HG02981 (cell line): ENCODE data around the gene TGFB1.
"Not testable (repeated sequence)": the region's sequence is repeated elsewhere in the genome, so short reads cannot be mapped to it uniquely, and the experiment has no call there.

Source experiments
- ATAC-seq: cut with Tn5 transposase; IDR thresholded peaks from one replicate; pipeline ENCODE4 v1.9.1; 2021; ENCODE audit warnings: mild to moderate bottlenecking, moderate library complexity; ENCODE audit not compliant: unreplicated experiment

The TGFB1 gene

DNA sequence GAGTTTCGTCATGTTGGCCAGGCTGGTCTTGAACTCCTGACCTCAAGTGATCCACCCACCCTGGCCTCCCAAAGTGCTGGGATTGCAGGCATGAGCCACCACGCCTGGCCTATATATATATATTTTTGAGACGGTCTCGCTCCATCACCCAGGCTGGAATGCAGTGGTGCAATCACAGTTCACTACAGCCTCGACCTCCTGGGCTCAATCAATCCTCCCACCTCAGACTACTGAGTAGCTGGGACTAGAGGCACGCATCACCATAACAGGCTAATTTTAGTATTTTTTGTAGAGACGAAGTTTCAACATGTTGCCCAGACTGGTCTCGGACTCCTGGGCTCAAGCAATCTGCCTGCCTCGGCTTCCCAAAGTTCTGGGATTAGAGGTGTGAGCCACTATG lies 6.8 kb downstream of the TGFB1 start:
- not testable (repeated sequence) for ATAC-seq

DNA sequence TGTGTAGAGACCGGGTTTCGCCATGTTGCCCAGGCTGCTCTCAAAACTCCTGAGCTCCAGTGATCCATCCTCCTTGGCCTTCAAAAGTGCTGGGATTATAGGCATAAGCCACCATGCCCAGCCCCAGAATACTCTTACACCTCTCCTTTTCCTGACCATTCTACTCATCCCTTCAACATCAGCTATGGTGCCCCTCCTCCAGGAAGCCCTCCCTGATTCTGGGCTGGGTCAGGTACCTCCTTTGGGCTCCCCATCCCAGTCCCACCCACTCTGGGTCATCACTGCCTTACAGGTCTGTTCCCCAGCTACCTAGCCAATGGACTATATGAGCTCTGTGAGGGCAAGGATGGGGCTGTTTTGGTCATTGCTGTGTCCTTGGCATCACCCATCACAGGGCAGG lies 9.6 kb downstream of the TGFB1 start:
- no peak for ATAC-seq

DNA sequence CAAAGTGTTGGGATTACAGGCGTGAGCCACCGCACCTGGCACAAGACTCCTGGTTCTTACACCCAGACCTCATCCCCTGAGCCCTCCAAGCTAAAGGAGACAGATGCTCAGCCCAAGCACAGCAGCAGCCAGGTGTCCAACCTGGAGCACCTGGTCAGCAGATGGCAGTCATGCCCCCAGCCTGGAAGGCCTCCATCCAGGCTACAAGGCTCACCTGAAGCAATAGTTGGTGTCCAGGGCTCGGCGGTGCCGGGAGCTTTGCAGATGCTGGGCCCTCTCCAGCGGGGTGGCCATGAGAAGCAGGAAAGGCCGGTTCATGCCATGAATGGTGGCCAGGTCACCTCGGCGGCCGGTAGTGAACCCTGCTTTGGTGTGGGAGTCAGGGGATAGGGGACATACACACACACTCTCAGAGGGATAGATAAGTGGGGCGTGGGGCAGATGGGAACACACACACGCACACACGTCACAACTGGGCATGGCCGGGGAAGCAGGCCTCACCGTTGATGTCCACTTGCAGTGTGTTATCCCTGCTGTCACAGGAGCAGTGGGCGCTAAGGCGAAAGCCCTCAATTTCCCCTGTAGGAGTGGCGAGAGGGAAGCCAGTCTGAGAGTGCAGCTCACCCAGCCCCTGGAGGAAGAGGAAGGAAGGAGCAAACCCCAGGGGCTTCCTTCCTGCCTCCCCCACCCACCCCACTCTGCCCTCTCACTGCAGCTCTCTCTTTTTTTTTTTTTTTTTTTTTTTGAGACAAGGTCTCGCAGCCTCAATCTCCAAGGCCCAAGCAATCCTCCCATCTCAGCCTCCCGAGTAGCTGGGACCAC lies 11.8 kb downstream of the TGFB1 start:
- ATAC-seq: no peak

DNA sequence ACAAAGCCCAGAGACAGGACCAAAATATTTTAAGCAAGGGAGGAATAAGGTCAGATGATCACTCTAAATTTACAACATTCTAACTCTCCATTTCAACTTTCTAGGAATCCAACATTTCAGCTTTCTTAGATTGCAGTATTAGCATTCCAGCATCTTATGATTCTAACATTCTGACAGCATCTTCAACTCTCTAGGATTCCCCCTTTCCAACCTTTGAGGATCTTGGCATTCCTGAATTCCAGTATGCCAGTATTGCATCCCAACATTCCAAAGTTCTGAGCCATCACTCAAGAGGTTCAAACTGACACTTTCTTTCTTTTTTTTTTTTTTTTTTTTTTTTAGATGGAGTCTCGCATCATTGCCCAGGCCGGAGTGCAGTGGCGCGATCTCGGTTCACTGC lies 13.8 kb downstream of the TGFB1 start:
- ATAC-seq: no peak

DNA sequence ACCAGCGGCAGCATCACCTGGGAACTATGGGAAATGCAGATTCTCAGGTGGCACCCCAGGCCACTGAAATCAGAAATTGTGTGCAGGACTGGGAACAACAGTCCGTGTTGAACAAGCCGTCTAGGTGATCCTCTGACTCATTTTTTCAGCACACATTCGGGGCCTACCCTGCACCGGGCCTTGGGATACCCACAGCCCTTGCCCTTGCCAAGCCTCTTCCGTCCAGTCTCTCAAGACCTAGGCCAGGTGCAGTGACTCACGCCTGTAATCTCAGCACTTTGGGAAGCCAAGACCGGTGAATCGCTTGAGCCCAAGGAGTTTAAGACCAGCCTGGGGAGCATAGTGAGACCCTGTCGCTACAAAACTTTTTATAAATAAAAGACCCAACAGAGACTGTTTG lies 18.3 kb downstream of the TGFB1 start:
- no peak for ATAC-seq

DNA sequence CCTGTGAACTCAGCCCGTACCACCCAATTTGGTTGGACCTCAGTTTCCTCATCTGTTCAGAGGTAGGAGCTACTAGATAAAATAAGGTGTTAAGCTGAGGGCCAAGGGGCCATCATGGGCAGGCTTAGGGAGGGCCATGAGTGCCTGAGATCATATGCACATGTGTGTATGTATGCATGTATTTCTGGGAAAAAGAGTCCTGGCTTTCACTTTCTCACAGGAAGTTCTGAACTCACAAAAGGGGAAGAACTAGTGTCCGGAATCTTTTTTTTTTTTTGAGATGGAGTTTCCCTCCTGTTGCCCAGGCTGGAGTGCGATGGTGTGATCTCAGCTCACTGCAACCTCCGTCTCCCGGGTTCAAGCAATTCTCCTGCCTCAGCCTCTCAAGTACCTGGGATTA lies 18.9 kb downstream of the TGFB1 start:
- no peak for ATAC-seq

DNA sequence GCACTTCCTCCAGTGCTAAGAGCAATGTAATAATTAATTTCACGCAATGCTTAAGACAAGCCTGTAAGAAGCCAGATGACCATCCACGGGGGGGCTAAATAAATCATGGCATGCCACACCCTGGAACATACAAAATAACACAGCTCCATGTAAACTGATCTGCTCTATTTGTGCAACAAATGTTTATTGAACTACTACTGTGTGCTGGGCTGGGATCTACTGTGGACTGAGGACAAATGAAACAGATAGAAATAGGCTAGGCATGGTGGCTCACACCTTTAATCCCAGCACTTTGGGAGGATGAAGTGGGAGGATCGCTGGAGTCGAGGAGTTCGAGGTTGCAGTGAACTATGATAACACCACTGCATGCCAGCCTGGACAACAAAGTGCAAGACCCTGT lies 21.3 kb downstream of the TGFB1 start:
- no peak for ATAC-seq

DNA sequence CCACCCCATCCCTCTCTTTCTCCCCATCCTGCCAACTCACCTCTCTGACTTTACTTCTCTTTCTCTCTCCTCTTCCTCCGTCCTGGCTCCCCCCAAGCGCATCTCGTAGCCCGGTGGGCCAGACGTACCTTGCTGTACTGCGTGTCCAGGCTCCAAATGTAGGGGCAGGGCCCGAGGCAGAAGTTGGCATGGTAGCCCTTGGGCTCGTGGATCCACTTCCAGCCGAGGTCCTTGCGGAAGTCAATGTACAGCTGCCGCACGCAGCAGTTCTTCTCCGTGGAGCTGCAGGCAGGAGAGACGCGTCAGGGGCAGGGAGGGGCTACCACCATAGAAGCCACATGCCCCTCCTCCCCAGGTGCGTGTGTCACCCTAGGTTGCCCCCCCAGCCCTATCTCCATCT lies 21.7 kb downstream of the TGFB1 start:
- ATAC-seq: no peak

DNA sequence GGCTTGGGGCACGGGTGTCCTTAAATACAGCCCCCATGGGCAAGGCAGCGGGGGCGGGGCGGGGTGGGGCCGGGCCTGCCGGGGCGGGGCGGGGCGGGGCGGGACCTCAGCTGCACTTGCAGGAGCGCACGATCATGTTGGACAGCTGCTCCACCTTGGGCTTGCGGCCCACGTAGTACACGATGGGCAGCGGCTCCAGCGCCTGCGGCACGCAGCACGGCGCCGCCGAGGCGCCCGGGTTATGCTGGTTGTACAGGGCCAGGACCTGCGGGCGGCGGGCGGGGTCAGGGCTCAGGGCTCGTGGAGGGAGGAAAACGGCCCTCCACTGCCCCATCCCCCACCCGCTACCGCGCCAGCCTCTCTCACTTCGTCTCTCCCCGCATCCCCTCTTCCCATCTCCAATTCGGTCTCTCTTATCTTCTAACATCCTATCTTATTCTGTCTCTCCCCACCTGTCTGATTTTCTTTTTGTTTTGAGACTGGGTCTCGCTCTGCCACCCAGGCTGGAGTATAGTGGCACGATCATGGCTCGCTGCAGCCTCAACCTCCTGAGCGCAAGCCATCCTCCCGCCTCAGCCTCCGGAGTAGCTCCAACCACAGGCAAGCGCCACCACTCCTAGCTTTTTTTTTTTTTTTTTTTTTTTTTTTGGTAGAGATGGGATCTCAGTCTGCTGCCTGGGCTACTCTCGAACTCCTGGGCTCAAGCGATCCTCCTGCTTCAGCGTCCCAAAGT lies 22.6 kb downstream of the TGFB1 start:
- no peak for ATAC-seq

DNA sequence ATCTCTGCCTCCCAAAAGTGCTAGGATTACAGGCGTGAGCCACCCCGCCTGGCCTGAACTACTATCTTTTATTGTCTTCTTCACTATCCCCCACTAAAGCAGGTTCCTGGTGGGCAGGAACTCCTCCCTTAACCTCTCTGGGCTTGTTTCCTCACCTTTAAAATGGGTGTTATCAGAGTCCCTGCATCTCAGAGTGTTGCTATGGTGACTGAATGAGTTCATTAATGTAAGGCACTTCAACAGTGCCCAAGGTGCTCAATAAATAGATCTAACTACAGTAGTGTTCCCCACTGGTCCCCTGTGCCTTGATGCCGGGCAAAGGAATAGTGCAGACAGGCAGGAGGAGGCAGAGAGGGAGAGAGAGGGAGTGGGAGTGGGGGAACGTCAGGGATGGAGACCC lies 23.2 kb downstream of the TGFB1 start:
- no peak for ATAC-seq

DNA sequence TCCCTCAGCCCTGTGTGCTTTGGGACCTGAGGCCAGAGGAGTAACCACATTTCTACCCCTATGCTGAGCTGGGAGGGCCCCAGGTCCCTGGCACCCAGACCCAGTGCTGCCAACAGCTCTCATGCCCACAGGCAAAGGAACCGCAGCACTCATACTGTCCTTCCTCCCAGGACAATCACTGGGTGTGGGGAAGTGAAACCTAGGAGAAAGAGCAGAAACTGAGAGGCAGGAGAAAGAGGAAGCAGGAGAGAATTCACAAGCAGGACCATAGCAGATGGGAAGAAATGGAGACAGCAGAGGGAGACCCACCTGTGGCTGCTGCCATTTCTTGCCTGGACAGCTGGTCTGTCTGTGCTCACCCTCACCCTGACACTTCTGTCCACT lies 24.9 kb downstream of the TGFB1 start:
- ATAC-seq: no peak

DNA sequence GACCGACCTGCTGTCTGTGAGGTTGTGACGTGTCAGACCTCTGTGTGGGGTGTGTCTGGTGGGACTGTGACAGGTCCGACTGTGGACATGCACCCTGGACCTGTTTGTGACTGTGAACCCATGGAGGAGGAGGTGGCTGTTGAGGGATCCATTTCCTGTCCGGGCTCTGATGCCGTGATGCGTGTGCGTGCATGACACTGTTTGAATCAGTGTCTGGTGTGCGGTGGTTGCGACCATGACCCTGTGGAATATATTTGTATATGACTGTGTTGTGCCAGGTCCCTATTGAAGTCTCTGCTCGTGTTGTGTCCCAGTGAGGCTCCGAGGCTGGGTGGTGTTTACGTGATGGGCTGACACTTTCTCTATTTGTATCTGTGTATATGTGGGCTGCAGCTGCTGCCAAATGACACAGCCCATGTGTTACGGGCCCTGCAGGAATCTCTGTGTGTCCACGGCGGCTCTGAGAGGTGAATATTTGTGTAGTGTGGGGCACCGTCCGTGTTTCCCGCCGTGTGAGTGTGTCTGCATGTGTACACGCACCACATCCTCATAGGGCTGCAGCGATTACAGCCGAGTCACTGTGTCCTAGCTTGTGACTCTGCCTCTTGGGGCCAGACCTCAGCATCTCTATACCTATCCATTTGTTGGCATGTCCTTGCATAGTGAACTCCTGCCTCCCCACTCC lies 25.4 kb downstream of the TGFB1 start:
- peak; percentile 5 for ATAC-seq

DNA sequence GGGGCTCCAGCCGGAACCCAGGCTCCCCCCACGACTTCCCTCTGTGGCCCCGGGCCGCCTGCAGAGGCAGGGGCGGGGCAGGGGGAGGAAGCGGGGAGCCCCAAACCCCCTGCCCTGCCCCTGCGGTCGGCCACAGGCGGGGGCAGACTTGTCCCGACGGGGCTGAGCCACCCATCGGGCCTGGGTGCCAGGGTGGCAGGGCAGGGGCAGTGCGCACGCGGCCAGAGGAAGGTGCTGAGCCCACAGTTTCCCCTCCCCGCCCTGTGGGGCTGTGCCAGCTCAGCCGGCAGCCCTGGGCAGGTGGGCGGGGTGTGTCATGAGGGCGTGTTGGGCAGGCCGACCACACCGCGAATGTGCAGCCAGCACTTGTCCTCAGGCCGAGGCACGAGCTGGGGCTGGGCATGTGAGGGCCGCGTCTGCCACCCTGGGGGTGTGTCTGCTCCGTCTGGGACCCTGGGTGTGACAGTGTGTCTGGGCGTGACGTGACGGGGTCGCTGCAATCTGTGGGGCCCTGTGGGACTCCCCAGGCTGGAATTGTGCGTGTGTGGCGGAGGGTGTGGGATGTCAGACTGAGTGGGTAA lies 26.1 kb downstream of the TGFB1 start:
- ATAC-seq: peak; percentile 56

DNA sequence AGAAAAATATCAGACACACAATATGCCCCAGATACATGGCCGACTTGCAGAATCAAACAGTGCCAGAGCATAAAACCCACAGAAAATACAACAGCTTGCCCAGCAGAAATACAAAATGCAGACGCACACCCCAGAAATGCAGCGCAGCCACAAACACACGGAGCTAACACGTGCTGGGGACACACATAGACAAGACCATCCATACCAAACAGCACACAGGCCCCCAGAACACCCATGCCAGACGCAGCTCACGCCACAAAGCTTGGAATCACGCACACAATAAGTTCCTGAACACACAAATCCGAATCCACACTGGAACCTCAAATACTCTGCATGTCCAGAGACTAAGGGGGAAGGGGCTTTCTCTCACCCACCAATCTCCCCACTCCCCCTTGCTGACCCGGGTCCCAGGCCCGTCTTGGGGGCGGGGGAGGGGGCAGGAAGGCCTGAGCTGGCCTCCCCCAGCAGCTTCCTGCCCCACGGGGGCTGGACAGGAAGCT lies 26.6 kb downstream of the TGFB1 start:
- no peak for ATAC-seq

DNA sequence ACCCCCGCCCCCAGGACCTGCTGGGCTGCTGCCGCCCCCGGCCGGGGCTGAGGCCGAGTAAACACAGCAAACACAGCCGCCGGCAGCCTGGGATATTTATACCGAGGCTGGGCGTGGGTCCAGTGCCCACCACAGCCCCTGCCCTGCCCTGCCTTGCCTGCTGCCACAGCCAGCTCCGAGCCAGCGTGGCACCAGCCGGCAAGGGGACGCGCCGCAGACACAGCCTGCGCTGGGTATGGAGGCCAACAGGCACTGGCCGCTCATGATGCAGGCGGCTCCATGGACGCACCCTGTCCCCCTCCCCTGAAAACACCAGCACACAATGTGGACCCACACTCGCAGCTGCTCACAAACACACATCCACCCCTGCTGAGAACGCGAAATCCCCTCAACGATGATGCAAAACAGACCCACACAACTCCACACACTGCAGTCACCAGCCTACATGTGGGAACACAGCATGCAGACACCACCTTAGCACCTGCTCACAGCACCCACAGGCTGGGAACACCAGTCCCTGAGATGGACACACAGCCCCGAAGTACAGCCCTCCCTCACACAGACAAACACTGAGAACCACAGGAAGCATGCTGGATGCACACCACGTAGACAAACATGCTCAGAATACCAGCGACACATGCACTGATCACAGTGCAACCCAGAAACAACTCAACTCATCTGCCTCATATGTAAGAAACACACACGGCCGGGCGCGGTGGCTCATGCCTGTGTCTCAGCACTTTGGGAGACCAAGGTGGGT lies 27.6 kb downstream of the TGFB1 start:
- ATAC-seq: peak; percentile 39

DNA sequence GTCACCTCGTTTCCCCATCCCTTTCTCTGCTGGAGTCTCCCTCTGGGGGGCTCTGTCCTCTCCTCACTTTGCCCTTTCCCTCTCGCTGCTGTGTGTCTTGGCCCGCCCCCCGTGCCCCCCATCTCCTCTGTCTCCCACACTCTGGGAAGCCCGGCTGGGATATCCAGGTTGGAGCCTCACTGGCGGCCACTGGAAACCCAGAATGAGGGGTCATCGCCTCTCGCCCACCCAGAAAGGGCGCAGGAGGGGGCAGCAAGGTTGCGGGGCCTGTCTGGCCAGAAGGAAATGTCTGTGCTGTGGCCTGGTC lies 28.1 kb downstream of the TGFB1 start:
- ATAC-seq: no peak

DNA sequence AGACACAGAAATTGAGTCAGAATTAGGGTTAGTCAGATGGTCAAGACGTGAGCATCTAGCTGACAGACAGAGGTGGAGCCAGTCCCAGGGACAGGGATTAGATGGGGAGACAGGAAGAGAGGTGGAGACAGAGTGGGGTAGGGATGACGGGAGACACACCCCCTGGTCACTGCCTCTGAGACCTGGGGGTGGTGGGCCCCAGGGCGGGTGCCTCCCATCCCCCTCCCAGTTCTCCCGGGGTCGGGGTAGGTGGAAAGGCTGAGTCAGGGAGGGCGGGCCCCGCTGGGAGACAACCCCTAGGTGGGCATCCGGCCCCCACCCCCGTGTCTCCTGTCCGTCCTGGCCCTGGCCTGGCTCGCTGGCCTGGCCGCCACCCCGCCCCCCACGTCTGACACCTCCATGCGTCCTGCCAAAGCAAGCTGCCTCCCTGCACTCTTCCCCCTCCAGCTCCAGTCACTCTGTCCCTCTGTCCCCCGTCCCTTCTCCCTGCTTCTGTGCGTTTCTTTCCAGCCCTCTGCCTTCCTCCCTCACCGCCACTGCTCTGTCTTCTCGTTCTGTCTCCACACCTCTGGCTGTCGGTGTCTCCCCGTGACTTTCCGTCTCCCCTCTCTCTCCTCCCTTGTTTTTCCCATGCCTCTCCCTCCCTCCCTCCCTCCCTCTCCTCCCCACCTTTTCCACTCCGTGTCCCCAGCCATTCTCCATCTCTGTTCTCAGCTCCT lies 28.6 kb downstream of the TGFB1 start:
- ATAC-seq: no peak

DNA sequence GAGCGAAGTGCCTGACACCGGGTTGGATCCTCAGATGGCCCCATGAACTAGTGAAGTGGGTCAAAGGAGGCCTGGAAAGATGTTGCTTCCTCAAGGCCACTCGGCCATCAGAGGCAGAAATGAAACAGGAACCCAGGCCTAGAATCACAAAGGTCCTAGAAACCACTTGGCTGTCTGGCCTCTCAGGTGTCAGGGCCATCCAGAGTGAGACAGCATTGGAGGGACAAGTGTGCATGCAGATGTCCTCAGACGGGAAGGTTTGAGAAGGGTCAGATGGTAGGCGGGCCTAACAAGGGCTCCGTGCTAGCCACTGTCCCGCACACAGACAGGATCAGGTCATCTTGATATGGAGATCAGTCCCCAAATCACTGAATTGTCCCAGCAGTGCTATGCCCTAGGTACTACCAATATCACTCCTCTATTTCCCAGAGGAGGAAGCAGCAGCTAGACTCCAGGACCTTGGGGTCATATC lies 29.5 kb downstream of the TGFB1 start:
- no peak for ATAC-seq

DNA sequence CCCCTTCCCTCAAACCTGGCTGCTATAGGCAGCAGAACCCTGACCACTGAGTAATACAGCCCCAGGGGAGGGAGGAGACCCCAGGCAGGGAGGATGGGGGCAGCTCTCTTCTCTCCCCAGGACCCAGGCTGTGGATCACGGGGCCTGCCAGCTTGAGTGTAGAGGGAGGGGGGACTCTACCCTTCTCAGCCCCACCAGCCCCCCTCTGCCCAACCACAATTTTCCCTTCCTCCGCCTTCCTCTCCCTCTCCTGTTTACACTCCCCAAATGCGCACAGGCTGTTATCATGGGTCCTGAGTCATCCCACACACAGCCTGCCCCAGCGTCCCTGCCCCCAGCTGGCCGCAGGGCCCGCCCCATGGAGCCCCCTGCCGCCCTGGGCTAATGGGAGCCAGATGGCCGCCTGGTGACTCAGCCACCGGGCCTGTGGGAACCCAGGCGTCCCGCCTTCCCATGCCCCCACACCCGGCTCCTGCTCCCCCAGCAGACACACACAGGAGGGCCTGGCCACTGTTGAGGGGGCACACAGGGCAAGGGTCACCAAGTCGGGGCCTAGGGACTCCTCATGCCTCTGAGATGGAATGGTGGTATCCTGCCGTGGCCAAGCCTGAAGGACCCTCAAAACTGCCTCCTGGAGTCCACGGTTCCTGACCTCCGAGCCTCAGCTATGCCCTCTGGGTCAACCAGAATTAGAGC lies 30.1 kb downstream of the TGFB1 start:
- ATAC-seq: no peak
